HG02588 (cell line): ENCODE results near the gene NOL4L.

Experiments
- ATAC-seq: cut with Tn5 transposase; IDR thresholded peaks from one replicate; pipeline ENCODE4 v1.9.1; 2021; ENCODE audit warnings: mild to moderate bottlenecking, moderate library complexity; ENCODE audit not compliant: unreplicated experiment

NOL4L gene

DNA sequence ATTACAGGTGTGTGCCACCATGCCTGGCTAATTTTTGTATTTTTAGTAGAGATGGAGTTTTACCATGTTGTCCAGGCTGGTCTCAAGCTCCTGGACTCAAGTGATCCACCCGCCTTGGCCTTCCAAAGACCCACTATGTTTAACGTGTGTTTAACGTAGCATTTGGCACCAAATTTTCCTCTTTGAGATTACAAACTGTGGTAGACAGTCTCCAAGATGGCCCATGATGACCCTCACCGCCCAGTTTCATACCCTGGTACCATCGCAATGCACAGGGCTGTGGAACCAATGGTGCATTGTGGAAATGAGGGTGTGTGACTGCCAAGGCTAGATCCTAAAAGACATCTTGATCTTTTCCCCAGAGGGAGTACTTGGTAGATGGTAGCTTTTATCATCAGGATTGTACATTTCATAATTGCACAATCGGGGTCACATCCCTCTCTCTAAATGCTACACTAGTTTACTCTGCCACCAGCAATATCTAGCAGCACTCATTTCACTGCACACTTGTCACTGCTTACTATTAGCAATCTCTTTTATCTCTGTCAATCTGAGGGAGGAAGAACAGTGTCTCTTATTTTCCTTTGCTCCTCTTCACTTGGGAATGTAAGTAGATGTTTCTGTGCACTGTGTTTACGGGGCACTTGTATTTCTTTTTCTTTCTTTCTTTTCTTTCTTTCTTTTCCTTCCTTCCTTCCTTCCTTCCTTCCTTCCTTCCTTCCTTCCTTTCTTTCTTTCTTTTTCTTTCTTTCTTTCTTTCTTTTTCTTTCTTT, 96.9 kb downstream of the NOL4L start:
- ATAC-seq: no peak

DNA sequence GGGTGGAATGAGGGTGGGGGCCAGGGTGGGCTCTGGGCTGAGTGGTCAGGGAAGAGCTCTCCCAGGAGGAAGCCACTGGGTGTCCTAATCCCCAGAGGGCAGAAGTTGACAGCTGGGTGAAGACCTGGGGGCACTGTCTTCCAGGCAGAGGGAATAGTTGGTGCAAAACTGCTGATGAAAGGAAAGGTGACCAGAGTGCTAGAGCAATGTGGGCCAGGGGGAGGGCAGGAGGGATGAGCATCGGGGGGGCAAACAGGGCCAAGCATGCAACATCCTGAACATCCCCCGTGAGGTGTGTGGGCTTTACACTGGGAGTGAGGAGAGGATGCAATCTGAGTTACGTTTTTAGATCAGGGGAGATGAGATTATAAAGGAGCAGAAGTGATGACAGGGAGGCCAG, 97.8 kb downstream of the NOL4L start:
- no peak for ATAC-seq

DNA sequence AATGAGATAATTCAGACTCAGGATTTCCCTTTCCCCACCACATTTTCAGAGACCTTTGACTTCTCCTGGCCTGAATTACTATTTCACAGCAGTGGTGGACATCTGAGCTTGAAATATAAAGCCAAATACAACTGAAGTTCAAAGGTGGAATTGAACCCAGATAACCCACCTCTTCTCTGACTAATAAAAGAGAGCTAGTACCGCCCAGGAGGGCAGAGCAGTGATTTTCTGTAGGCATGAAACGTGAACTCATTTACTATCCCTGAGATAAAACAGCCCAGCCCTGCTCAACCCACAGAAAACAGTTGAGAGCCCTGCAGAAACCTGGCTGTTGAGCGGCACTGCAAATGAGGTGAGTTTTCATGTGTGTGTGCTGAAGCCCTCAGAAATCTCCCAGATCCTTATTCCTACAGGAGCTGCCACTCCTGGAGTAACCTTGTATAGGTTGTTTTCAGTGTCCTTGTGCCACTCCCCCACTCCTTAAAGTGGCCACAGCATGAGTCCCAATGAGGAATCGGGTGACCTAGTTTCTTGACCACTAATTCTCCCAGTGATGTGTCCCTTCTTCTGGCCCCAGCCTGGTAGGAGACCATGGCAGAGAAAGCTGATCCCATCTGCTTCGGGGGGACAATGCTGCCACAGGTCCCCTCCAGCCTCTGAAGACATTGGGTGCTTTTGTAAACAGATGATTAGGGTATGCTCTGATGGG, 99.2 kb downstream of the NOL4L start:
- no peak for ATAC-seq

DNA sequence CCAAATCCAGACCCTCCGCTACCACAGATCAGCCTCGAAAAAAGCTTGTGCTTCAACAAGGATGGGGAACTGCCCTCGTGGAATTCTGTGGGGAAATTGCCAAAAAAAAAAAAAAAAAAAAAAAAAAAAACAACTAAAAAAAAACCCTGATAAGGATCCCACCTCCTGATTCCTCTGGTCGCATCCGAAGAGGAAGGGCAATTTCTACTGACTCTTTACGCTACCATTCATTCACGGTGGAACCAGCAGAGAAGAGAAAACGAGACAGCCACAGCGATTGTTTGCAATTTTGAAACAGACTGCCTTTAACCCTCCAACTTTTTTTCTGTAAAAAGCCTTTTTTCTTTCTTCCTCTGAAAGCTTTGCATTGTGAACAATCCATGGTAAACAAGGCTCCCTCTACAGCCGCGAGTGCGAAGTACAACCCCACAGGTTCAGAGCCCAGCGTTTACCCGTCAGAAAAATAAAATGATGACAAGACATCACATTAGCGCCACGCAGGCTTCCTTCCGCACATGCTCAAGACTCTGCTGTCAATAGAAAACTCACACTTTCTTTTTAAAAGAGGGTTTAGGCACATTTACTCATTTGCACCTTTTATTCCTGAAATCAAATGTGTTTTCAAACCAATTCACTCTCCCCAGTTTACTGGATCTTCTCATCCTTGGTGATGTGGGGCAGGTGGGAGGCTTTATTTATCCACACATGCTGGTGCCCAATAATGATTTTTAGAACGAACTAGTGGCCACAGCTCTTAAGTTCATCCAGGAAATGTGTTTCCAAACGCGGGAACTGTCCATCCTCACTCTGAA, 100.0 kb downstream of the NOL4L start:
- ATAC-seq: no peak

DNA sequence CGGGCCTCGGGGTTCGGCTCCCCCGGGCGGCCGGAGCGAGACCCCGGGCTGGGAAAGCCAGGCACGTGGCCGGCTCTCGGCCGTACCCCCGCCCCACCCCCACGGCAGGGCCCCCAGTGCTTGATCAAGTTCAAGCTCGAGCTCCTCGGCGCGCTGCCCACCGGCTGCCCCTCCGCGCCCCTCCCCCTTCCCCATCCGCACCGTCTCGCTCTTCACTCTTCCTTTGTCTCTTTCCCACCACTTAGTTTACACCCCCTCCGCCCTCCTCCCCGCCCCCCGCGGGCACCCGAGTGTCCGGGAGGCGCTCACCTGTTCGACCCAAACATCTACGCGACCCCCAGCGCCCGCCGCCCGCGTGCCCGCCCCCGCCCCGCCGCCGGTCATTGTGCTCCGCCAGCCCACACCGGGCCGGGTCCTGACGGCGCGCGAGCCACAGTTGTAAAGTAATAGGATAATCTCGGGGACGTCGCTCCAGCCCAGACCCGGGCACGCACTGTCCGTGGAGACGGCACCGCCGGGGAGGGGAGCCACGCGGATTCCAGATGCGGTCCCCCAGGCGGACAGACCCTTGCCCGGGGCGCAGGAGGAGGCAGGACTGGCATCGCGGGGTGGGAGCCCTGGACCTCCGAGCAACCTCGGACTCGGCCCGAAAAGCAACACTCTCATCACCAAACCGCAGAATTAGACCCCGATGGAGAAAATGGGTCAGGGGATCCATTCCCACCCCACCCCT, 100.7 kb downstream of the NOL4L start:
- no peak for ATAC-seq

DNA sequence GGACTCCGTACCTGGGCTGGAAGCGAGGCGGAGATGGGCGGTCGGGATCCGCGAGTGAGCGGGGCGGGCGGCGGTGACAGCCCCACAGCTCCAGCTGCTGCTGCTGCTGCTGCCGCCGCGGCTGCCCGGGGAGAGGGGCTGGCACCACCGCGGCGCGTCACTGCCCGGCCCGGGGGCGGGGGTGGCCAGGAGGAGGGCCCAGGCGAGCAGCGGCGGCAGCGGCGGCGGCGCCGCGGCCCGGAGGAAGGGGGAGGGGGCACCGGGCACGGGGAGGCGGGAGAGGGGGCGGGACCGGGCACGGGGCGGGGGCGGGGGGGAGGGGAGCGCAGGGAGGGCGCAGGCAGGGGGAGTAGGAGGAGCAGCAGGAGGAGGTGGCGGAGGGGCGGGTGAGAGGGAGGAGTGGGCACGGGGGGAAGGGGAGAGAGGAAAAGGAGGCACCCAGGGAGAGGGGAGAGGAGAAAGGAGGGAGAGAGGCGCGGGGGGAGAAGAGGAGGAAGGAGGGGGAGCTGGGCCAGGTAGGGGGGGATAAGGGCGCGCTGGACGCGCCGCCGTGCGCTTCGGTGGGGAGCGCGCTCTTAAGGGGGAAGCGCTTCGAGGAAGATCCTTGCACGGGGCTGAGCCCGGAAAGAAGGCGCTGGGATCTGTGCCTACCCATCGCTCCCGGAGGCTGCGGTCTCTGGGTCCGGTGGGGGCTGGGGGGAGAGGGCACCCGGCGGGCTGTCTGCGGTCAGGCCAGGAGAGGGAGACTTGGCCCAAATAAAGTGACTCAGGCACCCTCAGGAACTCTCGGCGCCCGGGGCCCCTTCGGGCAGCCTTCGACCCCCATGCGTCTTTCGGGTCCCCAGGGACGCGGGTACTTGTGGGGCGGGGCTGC, 101.5 kb downstream of the NOL4L start:
- no peak for ATAC-seq

DNA sequence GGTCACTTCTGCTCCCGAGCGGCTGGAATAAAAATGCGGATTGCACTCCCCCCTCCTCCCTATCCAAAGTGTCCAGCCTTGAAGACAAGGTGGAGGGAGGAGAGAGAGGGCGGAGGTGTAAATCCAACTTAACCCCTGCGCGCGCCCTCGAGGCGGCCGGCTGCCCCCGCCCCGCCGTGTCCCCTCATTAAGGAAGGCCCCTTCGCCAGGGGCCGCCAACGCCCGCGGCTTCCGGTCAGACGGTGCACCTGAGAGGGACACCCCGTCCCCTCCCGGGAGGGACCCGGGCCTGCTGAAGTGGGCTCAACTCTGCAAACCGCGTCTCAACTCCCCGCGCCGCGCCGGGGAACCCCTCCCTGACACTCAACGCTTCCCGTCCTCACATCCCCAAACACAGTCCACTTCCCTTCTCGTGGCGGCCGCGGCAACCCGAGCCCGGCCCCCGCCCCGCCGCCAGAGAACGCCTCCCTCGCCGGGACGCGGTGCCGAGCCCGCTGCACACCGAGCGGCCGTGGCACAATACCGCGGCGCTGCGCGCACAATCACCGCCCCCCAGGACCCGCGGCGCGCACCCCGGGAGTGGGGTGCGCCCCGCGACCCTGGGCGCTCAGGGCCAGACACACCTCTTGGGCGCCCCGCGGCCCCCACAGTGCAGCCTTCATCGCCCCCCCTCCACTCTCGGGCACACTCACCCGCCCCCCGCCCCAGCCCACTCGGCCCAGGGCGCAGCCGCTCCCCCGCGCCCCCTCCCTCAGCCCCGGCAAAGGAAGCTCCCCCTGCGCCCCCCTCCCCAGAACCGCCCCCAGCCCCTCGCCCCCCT, 102.5 kb downstream of the NOL4L start:
- ATAC-seq: no peak

DNA sequence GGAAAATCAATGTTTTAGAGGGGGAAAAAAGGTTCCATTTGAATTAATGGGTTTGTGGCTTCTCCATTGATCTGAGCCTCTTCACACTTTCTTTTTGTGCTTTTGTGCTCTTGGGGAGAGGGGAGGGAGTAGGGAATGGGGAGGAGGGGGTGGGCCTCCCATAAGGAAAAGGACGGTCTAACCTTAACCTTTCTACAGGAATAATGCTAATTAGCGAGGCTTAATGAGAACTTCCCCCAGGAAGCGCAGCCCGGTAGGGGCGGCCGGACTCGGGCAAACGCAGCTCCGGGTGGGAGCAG, 103.0 kb downstream of the NOL4L start:
- no peak for ATAC-seq

DNA sequence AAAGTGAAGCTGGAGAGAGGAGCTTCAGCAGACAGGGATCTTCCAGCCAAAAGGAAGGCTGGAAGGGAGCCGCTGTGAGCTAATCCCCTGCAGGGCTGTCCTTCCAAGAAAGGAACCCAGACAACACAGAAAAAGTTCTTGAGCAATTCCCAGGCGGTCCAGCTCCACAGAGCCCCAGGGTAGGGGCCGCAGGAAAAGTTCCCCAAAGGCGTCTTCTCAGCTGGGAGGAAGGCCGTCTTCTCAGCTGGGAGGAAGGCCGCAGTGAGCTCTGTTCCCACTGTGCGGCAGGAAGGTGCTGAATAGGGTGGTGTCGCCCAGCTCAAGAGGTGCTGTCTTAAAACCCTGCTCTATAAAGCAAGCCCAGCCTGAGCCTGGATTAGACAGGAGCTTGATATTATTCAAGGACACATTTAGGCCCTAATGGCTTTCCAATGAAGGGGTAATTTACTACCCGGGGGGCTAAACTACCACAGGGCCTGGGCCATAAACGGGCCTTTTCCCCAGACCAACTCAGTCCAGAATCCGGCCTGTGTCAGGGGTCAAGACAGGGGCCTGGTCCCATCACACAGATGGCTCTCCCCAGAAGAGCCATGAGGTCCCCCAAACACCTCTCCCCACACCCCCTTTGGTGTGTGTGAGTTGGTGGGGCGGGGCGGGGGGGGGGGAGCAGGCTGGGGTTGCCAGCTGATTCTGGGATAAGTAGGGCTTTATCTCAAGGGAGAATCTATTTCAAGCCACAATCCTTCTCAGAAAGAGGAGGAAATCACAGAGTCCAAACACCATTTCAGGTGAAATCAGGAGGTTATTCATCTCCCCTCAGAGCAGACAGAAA, 103.6 kb downstream of the NOL4L start:
- no peak for ATAC-seq

DNA sequence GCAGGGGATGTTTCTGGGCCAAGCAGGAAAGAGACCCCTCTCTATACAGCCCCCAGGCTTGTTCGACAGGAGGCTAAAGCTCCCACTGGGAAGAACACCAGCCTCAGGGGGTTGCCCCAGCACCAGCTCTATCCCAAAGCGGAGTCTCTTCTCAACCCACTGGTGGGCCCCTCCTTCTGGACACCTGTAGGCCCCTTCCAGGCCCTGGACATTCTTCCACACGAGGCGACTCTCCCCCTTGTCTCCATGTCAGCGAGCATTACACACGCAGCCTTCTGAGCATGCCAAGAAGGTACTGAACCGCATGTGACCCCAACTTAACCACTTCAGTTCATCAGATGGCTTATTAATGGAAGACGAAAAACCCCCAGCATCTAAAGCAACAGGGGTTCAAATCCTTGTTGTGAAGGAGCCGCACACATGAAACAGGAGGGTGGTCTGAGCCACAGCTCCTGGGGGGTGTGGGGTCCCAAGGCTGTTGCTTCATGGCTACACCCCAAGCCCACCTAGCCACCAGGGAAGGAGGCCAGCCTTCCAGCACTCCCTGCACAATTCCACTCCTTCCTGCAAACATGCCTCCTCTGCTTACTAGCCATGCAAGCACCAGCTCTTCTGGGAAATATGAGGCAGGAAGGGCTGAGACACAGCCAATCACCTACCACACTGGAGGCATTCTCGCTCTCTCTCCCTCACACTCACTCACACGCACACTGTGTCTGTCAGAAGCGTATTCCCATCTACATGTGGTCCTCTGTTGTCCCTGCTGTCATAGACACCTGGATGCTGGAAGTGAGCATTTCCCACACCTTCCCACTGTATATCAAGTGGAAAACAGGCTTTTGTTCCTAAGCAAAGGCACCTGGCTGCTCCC, 104.5 kb downstream of the NOL4L start:
- ATAC-seq: no peak

DNA sequence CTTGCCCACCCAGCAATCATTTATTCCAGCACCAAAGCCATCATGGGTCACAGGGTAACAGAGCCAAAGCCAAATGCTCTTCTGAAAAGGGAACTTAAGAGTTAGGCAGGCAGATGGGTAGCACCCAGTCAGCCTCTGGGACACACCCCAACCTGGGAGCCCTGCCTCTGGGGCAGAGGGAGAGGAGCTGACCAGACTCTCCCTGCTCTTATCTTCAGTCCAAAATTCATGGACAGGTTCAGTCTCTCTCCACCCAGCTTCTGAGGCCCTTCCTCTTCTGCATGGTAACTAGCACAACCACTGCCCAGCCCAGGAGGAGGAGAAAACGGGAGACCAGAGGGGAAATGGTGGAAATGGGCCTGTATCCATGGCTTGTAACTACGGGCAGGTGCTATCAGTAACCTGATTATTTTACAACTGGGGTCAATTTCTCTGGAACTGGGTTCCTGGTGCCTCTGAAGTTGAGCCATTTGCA, 105.4 kb downstream of the NOL4L start:
- no peak for ATAC-seq

DNA sequence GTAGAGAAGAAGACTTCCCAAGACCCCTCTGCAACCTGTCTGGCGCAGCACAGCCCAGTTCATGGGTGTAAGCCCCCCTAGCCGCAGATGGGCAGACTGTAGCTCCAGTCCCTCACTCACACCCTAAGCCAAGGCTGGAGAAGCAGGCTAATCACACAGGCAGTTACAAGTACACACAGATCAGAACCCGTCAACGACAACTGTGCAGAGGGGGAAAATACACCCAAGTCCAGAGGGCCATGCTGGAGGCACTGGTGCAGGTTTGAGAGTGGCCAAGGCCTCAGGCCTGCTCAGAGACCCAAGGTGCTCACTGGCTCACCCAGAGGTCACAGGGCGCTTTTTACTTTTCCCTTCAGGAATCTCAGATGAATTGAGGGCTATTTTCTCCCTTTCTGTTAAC, 106.1 kb downstream of the NOL4L start:
- no peak for ATAC-seq

DNA sequence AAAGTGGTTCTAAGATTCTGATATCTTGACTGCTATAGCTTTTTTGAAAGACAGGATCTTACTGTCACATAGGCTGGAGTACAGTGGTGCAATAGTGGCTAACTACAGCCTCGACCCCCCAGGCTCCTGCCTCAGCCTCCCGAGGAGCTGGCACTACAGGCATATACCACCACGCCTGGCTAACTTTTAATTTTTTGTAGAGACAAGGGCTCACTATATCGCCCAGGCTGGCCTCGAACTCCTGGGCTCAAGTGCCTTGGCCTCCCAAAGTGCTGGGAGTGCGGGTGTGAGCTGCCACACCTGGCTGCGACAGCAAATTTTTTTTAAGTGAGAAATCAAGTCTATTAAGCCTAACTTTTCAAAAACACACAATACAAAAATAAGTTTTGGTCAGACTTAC, 106.6 kb downstream of the NOL4L start:
- ATAC-seq: no peak

DNA sequence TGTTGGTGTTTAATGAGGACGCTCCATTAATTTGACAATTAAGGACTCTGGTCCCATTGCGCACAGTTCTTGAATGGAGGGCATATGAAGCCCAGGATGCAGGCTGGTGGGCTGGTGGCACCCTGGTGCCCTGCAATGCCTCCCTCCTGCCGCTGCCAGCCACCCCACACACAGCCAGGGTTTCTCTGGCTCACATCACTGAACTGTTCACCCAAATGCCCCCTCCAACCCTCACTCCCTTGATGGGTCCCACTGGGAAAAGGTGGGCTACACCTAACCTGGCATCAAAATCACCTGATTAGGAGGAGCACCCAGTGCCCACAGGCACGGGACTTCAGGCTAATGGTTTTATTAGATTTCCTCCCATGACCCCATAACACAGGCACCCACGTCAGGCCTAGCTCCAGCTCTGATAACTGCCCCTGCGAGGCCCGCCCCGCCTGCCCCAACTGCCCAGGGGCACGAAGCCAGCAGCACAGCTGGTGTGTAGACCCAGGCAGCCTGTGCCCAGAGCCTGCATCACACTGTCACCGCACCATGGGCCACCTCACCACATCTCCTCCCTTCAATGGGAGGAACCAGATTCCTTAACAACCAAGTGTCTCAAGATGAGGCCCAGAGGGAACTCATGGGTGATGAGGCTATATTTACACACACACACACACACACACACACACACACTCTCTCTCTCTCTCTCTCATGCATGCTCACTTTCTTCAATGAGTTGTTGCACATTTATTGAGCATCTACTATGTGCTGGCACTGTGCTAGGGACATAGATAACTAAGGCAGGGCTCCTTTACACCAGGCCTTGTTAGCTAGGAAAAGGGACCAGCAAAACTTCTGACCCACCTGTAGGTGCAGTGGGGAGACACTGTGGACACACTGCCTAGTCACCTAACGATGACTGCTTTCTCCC, 107.3 kb downstream of the NOL4L start:
- ATAC-seq: no peak

DNA sequence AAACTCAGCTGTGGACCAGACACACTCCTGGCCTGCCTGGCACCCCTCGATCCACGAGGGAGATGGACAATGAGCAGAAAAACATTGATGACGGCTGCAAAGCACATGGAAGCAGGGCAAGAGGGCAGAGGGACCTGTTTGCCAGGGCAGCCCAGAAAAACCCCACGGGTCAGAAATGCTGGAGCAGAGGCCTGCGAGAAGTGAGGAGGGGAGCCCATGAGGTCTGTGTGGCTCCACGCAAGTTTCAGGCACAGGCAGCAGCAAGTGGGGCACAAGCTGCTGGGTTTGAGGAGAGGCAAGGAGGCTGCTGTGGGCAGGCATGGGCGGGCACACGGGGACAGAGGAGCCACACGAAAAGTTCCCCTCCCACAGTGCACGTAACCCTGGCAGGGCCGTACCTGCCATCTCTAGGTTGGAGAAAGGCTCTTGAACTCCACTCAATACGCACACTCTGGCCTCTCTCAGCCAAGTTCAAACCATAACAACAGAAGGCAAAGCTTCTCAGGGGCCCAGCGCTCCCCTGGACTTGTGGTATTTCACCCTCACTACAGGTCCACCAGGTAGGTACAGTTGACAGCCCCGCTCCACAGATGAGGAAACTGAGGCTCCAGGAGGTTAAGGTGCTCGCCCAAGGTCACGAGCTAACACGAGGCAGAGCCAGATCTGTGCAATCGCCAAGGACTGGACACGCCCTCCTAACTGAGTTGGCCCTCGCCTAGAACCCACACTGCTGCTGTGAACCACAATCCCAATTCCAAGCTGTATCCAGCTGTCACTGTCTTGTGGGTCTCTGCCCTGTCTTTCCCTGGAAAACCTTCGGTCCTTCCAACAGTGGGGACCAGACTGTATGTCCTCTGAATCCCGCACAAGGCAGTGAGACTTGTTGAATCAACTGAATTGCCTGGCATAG, 108.2 kb downstream of the NOL4L start:
- no peak for ATAC-seq
